HG03460 (cell line): Measurements from ENCODE around the gene GNRHR.
"Not testable (repeated sequence)": the region's sequence is repeated elsewhere in the genome, so short reads cannot be mapped to it uniquely, and the experiment has no call there.

ENCODE experiments used
- ATAC-seq: cut with Tn5 transposase; IDR thresholded peaks from one replicate; pipeline ENCODE4 v1.9.1; 2021; ENCODE audit not compliant: unreplicated experiment

The GNRHR gene, protein sequence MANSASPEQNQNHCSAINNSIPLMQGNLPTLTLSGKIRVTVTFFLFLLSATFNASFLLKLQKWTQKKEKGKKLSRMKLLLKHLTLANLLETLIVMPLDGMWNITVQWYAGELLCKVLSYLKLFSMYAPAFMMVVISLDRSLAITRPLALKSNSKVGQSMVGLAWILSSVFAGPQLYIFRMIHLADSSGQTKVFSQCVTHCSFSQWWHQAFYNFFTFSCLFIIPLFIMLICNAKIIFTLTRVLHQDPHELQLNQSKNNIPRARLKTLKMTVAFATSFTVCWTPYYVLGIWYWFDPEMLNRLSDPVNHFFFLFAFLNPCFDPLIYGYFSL

DNA sequence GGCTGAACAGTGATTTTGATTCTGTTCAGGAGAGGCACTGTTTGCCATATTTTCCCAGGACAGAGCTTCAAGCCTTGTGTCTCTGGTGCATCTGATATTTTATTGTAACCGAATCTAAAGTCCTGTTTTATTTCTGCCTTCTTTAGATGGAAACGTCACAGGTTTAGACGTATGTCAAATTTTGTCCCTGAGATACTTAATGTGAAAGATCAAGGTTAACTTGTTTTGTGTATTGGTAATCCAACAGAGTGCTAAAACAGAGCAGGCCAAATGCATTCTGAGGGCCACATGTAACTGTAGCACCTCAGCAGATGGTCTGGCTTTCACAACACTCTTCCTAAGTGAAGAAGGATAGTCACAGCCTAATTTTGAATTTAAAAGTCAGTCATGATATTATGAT lies at the start of gene GNRHR:
TSS of gene GNRHR (minus strand) at position 101 of the 400 bp plus-strand sequence. CDS start at position 48, 53 bp downstream.
- ATAC-seq, result no peak

DNA sequence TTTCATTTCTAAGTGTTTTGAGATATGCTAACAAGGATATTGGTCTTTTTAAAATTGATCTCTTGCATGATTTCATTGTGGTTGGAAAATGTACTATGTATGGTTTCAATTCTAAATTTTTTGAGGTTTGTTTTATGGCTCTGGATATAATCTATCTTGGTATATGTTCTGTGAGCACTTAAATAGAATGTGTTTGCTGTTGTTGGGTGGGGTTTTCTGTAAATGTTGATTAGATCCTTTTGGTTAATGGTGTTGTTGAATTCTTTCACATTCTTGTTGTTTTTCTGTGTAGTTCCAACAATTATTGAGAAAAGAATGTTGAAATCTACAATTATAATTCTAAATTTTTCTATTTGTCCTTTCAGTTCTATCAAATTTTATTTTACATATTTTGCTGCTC lies 42.6 kb upstream of the GNRHR start:
- ATAC-seq, result no peak

DNA sequence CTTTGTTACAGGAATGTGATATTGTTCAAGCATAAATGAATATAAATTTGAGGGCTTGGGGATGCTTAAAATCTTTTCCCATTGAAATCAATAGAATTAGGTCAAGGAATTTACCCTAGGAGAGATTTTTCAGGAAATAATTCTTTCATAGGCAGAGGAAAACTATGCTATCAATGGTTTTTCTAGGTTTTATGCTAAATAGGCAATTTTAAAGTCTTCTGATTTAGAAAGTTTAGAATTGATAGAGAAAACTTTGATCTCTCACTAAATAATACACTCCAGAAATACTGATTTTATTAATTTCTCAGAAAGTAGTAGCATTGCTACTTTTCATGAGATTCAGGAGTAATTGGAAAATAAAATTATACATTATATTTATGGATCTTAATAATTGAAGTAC lies 36.5 kb upstream of the GNRHR start:
- no peak for ATAC-seq

DNA sequence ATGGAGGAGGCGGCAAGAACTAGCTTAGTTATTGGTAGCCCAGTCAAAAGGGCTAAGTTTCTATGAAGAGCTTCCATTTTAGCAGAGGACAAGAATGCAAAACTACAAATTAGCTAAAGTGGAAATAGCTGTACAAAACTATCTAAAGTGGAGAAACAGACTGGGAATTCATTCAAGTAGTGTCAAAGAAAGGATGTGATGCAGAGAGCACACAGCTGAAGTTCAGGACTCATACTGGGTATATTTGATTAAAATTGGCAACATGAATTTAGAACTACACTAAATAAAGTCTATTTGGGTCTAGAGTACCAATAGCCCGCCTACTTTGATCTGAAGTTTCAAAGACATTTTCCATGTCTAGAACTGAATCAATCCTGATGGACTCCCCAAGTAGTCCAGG lies 33.1 kb upstream of the GNRHR start:
- ATAC-seq, result no peak

DNA sequence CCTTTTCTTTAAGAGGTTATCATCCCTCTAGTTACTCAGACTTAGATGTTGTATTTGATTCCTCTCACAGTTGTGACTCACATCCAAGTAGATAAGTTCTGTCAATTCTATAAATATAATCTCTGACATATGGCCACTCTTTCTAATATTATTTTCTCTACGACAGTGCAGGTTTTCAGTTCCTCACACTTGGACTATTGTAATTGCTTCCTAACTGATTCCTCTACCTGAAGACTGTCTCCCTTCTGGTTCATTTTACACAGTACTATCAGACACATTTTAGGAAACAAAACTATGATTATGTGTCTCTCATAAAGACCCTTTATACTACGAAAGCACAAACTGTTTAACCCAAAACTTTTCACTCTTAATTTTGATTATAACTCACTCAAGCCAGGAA lies 31.3 kb upstream of the GNRHR start:
- ATAC-seq, result no peak

DNA sequence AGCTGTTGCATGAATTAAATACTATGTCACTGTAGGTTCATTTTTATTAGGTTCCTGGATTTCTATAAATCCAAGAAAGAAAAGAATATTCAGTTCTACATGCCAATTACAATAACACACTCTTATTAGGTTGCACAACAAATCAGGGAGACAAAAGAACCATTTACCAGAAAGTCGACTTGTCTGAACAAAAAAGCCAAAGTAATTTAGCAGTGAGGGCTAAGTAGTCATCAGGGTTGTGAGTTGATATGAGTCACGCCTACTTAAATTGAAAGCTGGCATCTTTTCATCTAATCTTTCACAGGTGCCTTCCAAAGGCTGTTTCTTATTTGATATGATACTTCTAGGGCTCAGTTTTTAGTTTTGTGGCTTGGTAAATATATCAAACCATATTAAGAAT lies 25.4 kb upstream of the GNRHR start:
- no peak for ATAC-seq

DNA sequence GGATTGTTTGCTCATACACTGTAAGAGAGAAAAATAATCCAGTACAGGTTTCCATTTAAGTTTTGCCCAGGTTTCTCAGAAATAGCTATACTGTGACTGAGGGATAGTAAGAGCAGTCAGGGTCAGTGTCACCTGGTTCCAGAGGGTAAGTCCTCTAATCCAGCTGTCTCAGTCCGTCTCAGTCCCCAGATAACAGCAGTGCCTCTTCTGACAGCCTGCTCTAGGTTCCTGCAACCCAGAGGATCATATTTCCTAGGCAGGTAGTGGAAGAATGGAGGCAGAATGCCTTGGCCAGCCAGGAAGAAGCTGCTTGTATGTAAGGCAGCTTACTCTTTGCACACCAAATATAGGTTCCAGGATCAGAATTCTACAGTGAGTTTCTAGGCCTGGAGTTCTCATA lies 22.6 kb upstream of the GNRHR start:
- no peak for ATAC-seq

DNA sequence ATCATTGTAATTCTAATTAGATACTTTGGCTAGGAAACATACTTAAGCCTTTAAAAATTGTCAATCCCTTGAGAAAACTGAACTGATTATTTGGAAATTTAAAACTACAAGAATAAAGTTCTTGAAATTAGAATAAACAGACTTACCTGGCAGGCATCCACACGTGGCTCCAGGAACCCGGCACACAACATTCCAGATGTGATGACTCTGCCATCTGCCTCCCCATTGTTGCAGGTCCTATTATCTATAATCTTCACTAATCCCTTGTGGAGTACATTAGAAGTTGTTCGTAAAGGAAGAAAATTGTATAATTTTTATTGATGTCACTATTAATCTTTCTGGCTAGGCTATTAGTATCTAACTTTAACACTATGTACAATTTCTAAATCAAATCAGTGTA lies 16.2 kb upstream of the GNRHR start:
- ATAC-seq, result no peak

DNA sequence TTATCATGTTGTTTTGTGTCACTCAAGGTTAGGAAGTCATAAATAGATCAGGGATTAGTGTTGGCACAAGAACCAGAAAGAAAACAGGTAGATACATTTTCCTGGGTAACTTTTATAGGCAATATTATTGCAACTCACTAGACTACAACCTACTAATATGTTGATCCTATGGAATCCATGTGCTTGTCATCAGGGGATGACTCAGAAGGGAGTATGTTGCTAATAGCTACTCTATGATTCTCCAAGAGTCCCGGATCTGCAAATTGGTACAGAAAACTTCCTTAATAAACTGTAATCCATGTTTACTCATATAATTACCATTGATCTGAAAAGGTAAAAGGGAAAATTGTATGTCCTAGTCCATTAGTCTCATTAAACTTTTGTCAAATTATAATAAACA lies 11.7 kb upstream of the GNRHR start:
- no peak for ATAC-seq

DNA sequence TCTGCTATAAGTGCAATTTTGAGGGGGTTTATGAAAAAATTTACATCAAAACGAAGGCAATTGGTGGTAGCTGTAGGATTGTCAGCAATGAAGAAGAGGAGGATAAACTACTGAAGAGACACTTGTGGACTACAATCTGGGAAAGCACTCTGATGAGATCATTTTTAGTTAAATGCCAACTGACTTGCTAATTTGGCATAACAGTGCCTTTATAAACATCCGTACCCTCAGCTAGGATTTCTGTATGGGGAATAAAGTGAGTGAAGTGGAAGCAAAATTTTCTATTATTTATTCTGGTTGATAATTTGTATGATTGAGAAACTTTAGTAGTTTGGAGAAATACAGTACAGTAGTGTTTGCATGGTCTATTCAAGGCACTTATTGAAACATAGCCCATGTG lies 11.2 kb upstream of the GNRHR start:
- ATAC-seq, result no peak

DNA sequence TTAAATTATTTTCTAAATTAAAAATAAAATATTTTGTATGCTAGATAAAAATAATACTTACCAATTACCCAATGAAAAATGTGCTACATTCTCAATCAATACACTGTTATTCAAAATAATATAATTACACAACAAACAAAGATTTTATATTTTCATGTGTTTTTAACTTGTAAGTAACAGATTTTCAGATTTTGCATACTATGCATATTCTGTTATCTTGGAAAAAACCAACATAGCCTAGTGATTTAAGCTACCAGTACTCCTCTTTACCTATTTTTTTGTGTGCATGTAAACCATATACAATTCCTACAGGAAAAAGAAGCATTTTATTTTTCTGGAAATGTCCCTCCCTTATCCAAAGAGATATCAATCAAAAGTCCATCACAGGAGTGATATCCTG lies 10.0 kb upstream of the GNRHR start:
- ATAC-seq, result no peak

DNA sequence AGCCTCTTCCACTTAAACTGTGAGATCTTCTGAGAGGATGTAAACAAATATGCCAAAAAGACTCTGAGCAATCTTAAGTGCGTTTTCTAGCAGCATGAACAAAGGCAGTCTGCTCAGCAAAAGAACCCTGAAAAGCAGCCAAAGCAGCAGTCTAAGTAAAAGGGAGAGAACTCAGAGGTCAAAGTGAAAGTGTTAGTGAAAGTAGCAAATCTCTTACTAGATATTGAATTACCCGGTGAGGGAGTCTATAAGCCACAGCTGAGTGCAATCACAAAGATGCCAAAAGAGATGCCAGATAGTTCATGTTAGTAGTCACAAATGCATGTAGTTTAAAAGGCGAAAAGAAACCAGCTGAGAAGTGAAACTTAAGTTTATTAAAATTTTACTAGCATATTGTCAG lies 7.9 kb upstream of the GNRHR start:
- peak; percentile 99 for ATAC-seq

DNA sequence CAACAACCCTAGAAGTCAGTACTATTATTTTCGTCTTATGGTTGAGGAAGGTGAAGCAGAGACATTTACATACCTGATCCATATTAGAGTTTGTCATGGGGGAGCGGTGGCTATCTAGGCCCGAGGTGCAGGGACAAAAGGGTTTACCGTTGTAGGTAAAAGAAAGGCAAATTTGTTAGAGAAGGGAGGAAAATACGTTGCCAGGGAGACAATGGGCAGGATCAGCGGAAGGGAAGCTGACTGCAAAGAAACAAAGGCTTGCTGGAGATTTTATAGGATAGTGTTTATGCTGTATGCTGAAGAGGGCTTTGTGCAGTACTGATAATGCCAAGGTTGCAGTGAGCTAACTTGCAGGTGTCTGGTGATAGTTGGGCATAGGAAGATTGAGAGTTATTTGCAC lies 2.8 kb upstream of the GNRHR start:
- ATAC-seq, result not testable (repeated sequence)

DNA sequence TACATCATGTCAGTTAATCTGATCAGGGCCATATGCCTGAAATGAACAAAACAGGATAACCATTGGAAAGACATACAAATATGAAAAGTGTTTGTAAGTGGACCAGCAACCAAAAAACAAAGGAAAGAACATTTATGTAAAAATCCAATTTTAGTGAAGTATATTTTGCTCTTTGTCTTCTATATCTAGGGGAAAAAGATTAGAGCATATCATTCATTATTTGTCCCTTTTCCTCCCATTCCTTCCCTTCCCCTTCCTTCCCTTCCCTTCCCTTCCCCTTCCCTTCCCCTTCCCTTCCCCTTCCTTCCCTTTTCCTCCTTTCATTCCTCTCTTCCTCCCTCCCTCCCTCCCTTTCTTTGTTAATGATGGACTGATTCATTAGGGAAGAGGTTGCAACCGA lies 1.8 kb upstream of the GNRHR start:
- no peak for ATAC-seq

DNA sequence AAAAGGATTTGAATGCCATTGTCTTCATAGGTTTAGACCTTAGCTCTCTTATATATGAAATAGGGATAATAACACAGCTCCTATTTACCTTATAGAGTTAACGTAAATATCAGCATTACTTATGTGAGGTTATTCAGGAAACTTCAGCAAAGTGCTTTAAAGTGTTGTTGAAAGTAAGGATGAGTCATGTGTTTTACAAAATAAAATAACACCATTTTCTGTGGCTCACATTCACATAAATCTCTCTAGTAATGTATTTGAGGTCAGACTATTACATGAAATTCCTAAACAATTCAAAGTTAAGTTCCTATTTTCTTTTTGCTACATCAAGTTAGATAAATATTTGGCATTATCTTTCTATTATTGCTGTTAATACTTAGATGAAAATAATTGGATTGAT lies 2.9 kb downstream of the GNRHR start:
- ATAC-seq, result no peak

DNA sequence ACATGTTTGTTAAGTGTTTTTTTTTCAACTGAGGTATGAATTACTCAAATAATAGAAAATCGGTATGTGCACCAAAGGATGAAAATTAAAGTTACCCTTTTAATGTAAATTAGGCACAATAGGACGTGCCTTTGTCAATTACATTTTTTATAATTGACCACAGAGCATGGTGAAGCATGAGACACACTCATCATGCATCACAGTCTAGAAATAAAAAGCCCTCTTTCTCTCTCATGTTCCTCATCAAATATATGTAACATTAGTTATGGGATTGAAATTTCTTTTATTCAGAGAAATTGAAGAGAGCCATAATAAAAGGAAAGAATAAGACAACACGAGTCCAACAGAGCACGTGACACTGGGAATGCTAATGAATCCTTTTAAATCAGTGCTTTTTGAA lies 3.5 kb downstream of the GNRHR start:
- ATAC-seq, result no peak

DNA sequence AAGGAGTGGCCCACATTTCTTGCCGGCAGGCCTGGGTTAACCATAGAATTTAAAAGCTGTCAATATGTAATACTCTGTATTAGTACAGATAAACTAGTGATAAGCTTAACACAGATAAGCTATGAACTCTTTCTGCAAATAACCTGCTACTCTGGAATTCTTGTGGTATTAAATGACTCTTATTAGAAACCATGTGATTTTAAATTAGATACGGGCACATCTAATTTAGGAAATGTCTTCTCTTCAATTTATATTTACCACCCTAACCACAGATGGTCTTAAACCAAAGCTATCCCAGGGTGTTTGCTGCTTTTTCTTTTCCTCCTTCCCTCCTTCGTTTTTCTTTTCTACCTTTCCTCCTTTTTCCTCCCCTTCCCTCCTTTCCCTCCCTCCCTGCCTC lies 4.9 kb downstream of the GNRHR start:
- ATAC-seq, result no peak

DNA sequence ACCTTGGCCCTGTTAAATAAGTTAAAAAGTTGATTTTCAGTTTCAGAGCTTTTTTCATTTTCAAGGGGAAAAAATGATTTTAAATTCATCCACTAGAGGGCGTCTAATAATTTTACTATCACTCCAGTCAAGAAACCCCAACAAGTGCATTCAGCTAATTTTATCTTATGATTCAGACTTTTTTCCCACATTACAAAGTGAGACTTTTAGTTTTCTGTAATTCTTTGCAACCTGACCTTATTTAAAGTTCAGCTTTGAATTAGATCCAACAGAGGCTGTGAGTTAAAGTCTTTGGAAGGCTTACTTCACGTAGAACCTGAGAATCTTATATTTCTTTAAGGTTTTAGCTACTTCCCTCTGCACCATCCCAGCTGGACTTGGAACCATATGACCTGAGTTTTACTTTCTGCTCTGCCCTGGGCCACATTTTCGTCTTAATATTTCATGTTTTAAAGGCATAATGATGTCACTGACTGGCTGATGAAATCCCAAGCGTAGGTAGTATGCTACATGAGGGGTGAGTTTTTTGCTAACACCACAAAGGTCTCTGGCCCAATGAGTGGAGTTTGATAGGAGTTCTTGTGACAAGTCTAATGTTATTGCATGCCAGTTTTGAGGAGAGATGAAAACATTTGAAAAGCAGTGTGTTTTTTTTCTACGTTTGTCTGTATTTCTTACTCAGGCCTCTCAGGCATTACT lies 7.2 kb downstream of the GNRHR start:
- no peak for ATAC-seq

DNA sequence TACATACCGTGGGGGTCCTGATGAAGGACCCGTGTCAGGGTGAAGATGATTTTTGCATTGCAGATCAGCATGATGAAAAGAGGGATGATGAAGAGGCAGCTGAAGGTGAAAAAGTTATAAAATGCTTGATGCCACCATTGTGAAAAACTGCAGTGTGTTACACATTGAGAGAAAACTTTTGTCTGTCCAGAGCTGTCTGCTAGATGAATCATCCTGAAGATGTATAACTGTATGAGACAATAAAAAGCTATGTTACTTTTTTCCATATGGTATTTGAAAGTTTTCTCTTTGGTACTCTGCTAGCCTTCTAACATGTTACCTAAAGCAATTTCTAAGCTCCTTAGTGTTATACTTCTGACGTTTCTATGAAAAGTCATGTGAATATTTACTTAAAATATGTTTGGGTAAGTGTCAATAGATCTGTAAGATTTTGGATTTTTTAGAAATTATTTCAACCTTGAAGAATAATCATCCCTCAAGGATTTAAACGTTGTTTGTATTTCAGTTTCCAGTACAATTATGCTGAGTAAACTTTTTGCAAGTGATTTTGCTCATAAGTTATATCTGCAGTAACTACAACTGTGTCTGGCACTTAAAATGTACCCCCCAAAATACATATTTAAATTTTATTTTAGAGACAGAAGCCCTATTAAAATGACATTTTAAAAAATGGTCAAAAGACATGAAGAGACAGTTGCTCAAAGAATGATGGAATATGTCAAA lies 9.5 kb downstream of the GNRHR start:
- no peak for ATAC-seq

DNA sequence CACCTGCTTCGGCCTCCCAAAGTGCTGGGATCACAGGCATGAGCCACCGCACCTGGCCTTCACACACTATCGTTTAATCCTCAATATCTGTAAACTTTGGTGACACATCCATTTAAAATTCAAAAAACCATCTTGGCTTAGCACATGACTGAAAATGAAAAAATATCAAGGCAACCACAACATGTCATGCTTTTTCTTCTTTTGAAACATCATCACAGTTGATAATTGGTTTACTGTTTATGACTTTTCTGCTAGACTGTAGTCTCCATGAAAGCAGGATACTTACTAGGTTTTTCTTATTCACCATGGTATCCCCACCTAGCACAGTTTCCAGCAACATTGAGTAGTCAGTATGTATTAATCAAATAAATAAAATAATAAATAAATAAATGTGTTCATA lies 11.0 kb downstream of the GNRHR start:
- ATAC-seq, result no peak

DNA sequence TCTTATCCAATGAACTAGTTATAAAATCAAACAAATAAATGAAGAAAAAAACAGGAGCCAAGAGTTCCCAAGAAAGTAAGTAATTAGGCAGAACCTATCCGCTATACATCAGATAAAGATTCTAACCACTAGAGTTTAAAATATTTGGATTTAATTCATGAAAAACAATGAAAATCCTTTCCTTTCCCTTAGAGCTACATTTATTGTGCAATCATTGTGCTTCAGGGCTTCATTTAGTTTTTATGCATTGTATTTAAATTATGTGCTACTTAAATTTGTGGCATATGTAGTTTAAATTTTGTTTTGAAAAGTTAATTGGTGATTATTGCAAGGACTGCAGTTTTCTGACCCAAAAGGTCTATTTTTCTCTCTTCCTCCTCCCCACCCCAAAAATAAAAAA lies 17.9 kb downstream of the GNRHR start:
- ATAC-seq, result no peak

DNA sequence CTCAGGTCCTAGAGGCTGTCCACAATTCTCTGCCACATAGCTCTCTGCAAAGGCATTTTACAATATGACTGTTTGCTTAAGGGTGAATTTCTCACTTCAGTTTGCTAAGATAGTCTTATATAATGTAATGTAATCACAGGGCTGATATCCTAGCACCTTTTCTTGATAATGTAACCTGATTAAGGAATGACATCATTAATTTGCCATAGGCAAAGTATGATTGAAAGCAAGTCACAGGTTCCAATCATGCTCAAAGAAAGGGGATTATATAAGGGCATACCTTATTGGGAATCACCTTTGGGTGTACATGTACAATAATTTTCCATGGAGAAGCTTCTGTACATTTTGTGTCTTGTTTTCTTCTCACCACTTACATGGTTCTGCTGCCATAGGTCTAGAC lies 18.9 kb downstream of the GNRHR start:
- no peak for ATAC-seq
